GM18502 (cell line): Measurements from ENCODE around the gene FDX1.

Experiments
- ATAC-seq: cut with Tn5 transposase; IDR thresholded peaks from one replicate; pipeline ENCODE4 v1.9.1; 2021; ENCODE audit warnings: mild to moderate bottlenecking; ENCODE audit not compliant: unreplicated experiment, poor library complexity

Gene FDX1

GRCh38 chr11:110497231-110497978 is 67.7 kb downstream of the FDX1 start:
- no peak for ATAC-seq

DNA sequence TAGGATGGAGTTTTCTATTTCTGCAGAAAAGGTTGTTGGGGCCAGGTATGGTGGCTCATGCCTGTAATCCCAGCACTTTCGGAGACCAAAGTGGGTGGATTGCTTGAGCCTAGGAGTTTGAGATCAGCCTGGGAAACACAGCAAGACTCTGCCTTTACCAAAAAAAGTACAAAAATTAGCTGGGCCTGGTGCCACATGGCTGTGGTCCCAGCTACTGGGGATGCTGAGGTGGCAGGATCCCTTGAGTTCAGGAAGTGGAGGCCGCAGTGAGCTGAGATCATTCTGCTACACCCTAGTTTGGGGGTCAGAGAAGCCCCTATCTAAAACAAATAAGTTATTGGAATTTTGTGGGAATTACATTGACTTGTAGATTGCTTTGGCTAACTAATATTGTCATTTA is 71.7 kb downstream of the FDX1 start:
- ATAC-seq, result no peak

DNA sequence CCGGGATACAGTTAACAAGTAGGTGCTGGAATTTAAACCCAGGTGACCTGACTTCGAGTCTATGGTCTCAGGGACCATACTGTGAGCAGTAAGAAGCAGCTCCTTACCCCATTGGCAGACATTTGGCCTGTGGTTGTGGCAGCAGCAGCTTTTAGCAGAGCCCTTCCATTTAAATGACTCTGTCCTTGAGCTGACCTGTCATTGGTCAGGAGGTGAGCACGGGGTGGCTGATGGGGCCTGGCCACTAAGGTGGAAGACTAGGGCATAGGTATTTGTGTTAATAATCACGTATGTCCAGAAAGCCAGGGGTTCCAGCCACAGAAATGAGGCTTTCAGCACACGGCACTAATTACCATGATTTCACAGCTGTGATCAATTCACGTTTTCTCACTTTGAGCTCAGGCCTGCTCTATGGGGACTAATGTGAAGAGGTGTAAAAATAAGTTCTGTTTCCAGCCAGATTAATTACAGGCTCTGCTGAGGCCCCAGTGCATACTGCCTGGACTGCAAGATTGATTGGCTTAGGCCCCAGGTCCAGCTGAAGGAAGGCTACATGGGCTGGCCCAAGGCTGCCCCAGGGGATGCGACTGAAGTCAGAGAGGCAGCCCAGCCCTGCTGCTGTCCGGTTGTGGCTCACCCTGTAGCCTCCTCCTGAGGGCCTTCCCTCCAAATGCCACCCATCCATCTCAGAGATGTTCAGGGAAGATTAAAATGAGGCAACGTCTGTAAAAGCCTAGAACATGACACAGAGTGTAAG is 76.0 kb downstream of the FDX1 start:
- no peak for ATAC-seq

DNA sequence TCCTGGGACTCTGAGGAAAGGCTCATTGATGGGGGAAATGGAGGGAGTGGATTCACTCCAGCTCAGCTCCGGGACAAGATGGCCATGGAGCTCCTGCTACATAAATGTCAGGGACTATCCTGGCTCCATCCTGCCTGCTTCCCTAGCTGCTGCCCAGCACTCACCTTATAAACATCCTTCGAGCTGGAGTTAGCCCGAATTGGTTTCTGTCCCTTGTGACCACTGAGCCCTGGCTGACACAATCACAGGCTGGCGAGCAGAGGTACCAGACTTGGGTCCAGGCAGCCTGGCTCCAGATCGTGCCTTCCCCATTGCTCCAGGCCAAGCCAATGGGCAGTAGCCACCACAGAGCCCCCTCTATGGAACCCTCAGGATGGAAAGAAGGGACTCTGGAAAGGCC is 77.6 kb downstream of the FDX1 start:
- no peak for ATAC-seq

DNA sequence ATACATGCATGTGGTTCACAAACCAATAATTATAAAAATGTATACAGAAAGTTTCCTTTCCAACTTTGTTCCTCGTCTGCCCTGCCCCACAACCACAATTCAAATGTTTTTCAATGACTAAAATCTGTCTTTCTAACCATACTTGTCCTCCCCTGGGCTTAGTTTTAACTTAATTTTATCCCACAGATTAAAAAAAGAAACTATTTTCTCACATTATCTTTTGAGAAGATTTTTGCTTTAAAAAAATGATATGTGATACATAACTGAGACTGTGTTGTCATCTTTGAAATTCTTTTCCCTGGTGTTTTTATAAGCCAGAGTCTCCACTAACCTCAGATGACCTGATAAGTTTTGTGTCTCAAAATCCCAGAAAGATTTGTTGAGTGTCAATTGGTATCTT is 79.0 kb downstream of the FDX1 start:
- no peak for ATAC-seq

GRCh38 chr11:110509472-110509871 is 79.7 kb downstream of the FDX1 start:
- no peak for ATAC-seq

GRCh38 chr11:110512026-110512425 is 82.3 kb downstream of the FDX1 start:
- ATAC-seq, result no peak

DNA sequence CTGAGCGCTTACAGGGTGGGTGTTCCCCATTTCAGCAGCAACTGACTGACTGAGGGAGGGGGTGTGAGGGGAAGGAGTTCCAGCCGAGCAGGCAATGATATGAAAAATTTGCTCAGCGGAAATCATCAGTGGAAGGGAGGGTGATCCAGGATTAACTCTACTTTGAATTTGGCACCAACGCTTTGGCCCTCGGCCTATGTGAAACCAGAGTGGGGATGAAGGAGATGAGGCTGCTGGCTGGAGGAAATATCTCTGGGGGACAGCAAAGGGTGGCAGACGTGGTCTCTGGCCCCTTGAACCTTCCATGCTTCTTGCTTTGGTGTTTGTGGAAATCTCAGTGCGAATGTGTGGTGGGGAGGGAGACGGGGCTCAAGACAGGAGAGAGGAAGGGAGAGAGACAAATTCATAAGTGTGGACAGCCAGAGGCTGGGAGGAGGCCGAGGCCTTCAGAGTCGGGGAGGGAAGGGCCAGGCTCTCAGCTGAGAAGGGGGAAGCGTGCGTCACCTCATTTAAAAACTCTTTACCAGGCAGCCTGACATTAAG is 83.6 kb downstream of the FDX1 start:
- no peak for ATAC-seq

DNA sequence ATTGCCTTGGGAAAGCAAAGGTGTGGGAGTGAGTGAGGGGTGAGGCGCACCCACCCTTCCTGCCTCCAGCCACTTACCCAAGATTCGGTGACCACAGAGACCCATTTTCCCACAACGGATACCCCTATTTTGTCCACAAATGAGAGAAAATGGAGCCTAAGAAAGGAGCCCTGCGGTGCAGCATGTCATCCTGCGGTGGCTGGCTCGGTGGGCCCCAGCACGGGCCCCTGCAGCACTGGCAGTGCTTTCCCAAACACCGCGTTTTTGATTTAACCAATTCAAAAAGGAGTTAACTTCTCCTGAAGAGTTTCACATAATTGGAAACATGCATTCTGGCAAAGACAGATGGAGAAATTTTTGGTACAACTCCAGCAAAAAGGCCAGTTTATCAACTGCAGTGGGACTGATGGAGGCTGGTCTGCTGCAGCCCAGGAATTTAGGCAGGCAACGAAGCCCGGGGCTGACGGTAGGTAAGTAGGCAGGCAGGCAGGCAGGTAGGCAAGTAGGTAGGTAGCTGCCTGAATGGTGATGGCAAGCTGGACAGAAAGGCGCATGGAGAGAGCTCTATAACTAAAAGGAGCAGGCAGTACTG is 84.2 kb downstream of the FDX1 start:
- no peak for ATAC-seq
